HG03095 (cell line): ENCODE measurements around the gene SREBF1.

Source experiments
- ATAC-seq: cut with Tn5 transposase; IDR thresholded peaks from one replicate; pipeline ENCODE4 v1.9.1; 2021; ENCODE audit warnings: moderate library complexity; ENCODE audit not compliant: unreplicated experiment

The SREBF1 gene

GRCh38 chr17:17859909-17860765 is 23.4 kb upstream of the SREBF1 start:
- no peak for ATAC-seq

- ATAC-seq = no peak
These were observed 20.7 kb upstream of the SREBF1 start for GRCh38 chr17:17857496-17857895.

GRCh38 chr17:17856386-17856785 is 19.6 kb upstream of the SREBF1 start:
- no peak for ATAC-seq

GRCh38 chr17:17855976-17856375 is 19.2 kb upstream of the SREBF1 start:
- no peak for ATAC-seq

GRCh38 chr17:17853811-17854447 is 17.1 kb upstream of the SREBF1 start:
- ATAC-seq = no peak

GRCh38 chr17:17852930-17853329 is 16.1 kb upstream of the SREBF1 start:
- ATAC-seq = no peak

GRCh38 chr17:17851103-17852002 is 14.6 kb upstream of the SREBF1 start:
- no peak for ATAC-seq

GRCh38 chr17:17849845-17850373 is 13.1 kb upstream of the SREBF1 start:
- ATAC-seq = no peak

- ATAC-seq = no peak
These were observed 12.5 kb upstream of the SREBF1 start for GRCh38 chr17:17849147-17849820.

GRCh38 chr17:17848311-17849082 is 11.7 kb upstream of the SREBF1 start:
- ATAC-seq = no peak

- no peak for ATAC-seq
These were observed 10.9 kb upstream of the SREBF1 start for GRCh38 chr17:17847726-17848125.

GRCh38 chr17:17847118-17847689 is 10.4 kb upstream of the SREBF1 start:
- ATAC-seq = no peak

- no peak for ATAC-seq
These were observed 9.9 kb upstream of the SREBF1 start for GRCh38 chr17:17846645-17847044.

- ATAC-seq = no peak
These were observed 9.2 kb upstream of the SREBF1 start for GRCh38 chr17:17846003-17846402.

- ATAC-seq = no peak
These were observed 8.4 kb upstream of the SREBF1 start for GRCh38 chr17:17845046-17845775.

GRCh38 chr17:17844500-17844899 is 7.7 kb upstream of the SREBF1 start:
- no peak for ATAC-seq

GRCh38 chr17:17844079-17844478 is 7.3 kb upstream of the SREBF1 start:
- ATAC-seq = no peak

GRCh38 chr17:17843096-17843495 is 6.3 kb upstream of the SREBF1 start:
- no peak for ATAC-seq
